H1 (cell line): ENCODE data around the gene RUVBL1. TPM values are rescaled to one million over a fixed set of nuclear protein-coding genes. Genes with fewer than 3 reads are reported as not detected.

ENCODE experiments used
- CBX5 ChIP-seq: fragments of 300-800, 300-1000 bp; sonication (generic); IDR thresholded peaks from 2 replicates; pipeline ENCODE4 v1.7.1; 2016; ENCODE audit warnings: antibody characterized with exemption, low read length, low read depth
- EGR1 ChIP-seq: IDR thresholded peaks from 2 replicates; pipeline ENCODE4 v1.6.1; 2011; ENCODE audit warnings: low read depth, low read length, borderline replicate concordance
- EP300 ChIP-seq, 2 experiments: IDR thresholded peaks; 1 replicate in 1 of 2; 2 replicates in 1 of 2; pipeline ENCODE4 v1.6.1; 2011 to 2012; ENCODE audit warnings: low read depth in 2 of 2, low read length in 2 of 2, mild to moderate bottlenecking in 2 of 2, borderline replicate concordance in 1 of 2, inconsistent platforms in 1 of 2, moderate library complexity in 1 of 2
- EZH2 ChIP-seq: fragments of 200-600 bp; sonication (generic); IDR thresholded peaks from 2 replicates; pipeline ENCODE4 v1.7.1; 2012; ENCODE audit warnings: low read depth, mild to moderate bottlenecking, moderate library complexity, low read length, inconsistent platforms; ENCODE audit not compliant: severe bottlenecking
- GABPA ChIP-seq: IDR thresholded peaks from 2 replicates; pipeline ENCODE4 v1.6.1; 2011; ENCODE audit warnings: mild to moderate bottlenecking, low read length, moderate library complexity, borderline replicate concordance; ENCODE audit not compliant: insufficient read depth
- HDAC6 ChIP-seq: IDR thresholded peaks from one replicate; pipeline ENCODE4 v1.7.1; 2012; ENCODE audit warnings: low read depth, mild to moderate bottlenecking, inconsistent platforms, low read length, moderate library complexity
- SIX5 ChIP-seq: IDR thresholded peaks from 2 replicates; pipeline ENCODE4 v1.6.1; 2011; ENCODE audit warnings: mild to moderate bottlenecking, low read depth, low read length
- SP2 ChIP-seq: IDR thresholded peaks from 2 replicates; pipeline ENCODE4 v1.6.1; 2012; ENCODE audit warnings: mild to moderate bottlenecking, low read length, inconsistent platforms
- polyA plus RNA-seq, 7 experiments: library from polyadenylated mRNA; depleted of rRNA in 3 of 7; stranded (reverse) in 5 of 7; unstranded in 2 of 7; fragments of >200 nt in 5 of 7; fragments of 200-250 nt in 2 of 7; gene quantifications; 1 replicate in 5 of 7; 2 replicates in 1 of 7; 4 replicates in 1 of 7; pipeline versions ENCODE4 v1.2.1 to v1.2.3, GENCODE V29; 2011 to 2013; ENCODE audit warnings: missing spikeins in 2 of 7, mixed read lengths in 2 of 7
- total RNA-seq: library from RNA; stranded (reverse); fragmentation: NEBNext Ultra II Directional; extraction: Animal tissue kit (Norgen Biotek cat#: 25700); gene quantifications from 2 replicates; pipeline ENCODE4 v1.2.1, GENCODE V29; 2021
- TF ChIP-seq, protein P1 (sequence below): fragments of 300-600 bp; sonication (generic); IDR thresholded peaks from 2 replicates; pipeline ENCODE4 v1.7.1; 2012; ENCODE audit warnings: low read length, moderate library complexity, mild to moderate bottlenecking, inconsistent platforms; ENCODE audit not compliant: insufficient replicate concordance
- TF ChIP-seq, protein P2 (sequence below): IDR thresholded peaks from 2 replicates; pipeline ENCODE4 v1.6.1; 2012; ENCODE audit warnings: low read length, inconsistent platforms

Gene RUVBL1
- total and polyA plus RNA-seq, 2 of the 8 experiments (the other 6 are each of a cell fraction or from before 2014, with no cell fraction given): 112 to 135 TPM

DNA sequence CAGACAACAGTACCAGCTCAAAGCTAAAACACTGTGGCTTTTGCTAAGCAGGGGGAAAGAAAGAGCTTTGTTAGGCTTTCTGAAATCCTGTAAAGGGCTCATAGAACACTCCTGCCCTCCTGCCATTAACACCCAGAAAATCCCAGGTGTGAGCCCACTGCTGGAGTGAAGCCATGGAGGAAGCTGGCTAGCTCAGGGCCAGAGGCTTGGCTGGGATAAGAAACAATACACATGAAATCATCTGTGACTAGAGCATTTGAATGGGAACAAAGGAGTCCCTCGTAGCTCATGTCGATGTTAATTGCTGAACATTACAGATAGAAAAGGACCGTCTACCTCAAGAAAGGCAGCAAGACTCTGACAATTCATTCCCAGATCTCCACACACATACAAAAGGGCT is 23.5 kb downstream of the RUVBL1 start (continued):
- TF ChIP-seq, protein P1, sequence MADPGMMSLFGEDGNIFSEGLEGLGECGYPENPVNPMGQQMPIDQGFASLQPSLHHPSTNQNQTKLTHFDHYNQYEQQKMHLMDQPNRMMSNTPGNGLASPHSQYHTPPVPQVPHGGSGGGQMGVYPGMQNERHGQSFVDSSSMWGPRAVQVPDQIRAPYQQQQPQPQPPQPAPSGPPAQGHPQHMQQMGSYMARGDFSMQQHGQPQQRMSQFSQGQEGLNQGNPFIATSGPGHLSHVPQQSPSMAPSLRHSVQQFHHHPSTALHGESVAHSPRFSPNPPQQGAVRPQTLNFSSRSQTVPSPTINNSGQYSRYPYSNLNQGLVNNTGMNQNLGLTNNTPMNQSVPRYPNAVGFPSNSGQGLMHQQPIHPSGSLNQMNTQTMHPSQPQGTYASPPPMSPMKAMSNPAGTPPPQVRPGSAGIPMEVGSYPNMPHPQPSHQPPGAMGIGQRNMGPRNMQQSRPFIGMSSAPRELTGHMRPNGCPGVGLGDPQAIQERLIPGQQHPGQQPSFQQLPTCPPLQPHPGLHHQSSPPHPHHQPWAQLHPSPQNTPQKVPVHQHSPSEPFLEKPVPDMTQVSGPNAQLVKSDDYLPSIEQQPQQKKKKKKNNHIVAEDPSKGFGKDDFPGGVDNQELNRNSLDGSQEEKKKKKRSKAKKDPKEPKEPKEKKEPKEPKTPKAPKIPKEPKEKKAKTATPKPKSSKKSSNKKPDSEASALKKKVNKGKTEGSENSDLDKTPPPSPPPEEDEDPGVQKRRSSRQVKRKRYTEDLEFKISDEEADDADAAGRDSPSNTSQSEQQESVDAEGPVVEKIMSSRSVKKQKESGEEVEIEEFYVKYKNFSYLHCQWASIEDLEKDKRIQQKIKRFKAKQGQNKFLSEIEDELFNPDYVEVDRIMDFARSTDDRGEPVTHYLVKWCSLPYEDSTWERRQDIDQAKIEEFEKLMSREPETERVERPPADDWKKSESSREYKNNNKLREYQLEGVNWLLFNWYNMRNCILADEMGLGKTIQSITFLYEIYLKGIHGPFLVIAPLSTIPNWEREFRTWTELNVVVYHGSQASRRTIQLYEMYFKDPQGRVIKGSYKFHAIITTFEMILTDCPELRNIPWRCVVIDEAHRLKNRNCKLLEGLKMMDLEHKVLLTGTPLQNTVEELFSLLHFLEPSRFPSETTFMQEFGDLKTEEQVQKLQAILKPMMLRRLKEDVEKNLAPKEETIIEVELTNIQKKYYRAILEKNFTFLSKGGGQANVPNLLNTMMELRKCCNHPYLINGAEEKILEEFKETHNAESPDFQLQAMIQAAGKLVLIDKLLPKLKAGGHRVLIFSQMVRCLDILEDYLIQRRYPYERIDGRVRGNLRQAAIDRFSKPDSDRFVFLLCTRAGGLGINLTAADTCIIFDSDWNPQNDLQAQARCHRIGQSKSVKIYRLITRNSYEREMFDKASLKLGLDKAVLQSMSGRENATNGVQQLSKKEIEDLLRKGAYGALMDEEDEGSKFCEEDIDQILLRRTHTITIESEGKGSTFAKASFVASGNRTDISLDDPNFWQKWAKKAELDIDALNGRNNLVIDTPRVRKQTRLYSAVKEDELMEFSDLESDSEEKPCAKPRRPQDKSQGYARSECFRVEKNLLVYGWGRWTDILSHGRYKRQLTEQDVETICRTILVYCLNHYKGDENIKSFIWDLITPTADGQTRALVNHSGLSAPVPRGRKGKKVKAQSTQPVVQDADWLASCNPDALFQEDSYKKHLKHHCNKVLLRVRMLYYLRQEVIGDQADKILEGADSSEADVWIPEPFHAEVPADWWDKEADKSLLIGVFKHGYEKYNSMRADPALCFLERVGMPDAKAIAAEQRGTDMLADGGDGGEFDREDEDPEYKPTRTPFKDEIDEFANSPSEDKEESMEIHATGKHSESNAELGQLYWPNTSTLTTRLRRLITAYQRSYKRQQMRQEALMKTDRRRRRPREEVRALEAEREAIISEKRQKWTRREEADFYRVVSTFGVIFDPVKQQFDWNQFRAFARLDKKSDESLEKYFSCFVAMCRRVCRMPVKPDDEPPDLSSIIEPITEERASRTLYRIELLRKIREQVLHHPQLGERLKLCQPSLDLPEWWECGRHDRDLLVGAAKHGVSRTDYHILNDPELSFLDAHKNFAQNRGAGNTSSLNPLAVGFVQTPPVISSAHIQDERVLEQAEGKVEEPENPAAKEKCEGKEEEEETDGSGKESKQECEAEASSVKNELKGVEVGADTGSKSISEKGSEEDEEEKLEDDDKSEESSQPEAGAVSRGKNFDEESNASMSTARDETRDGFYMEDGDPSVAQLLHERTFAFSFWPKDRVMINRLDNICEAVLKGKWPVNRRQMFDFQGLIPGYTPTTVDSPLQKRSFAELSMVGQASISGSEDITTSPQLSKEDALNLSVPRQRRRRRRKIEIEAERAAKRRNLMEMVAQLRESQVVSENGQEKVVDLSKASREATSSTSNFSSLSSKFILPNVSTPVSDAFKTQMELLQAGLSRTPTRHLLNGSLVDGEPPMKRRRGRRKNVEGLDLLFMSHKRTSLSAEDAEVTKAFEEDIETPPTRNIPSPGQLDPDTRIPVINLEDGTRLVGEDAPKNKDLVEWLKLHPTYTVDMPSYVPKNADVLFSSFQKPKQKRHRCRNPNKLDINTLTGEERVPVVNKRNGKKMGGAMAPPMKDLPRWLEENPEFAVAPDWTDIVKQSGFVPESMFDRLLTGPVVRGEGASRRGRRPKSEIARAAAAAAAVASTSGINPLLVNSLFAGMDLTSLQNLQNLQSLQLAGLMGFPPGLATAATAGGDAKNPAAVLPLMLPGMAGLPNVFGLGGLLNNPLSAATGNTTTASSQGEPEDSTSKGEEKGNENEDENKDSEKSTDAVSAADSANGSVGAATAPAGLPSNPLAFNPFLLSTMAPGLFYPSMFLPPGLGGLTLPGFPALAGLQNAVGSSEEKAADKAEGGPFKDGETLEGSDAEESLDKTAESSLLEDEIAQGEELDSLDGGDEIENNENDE: no peak
- TF ChIP-seq EP300 (IDR thresholded peaks at IDR 0.05; ENCODE audit: borderline replicate concordance in 1 of 2, low read depth in 2 of 2, low read length in 2 of 2): no peak
- TF ChIP-seq GABPA: no peak
- TF ChIP-seq, protein P2, sequence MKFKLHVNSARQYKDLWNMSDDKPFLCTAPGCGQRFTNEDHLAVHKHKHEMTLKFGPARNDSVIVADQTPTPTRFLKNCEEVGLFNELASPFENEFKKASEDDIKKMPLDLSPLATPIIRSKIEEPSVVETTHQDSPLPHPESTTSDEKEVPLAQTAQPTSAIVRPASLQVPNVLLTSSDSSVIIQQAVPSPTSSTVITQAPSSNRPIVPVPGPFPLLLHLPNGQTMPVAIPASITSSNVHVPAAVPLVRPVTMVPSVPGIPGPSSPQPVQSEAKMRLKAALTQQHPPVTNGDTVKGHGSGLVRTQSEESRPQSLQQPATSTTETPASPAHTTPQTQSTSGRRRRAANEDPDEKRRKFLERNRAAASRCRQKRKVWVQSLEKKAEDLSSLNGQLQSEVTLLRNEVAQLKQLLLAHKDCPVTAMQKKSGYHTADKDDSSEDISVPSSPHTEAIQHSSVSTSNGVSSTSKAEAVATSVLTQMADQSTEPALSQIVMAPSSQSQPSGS: no peak
- no peak for TF ChIP-seq EGR1
- no peak for TF ChIP-seq SP2
- TF ChIP-seq SIX5: no peak
- TF ChIP-seq CBX5: no peak
- no peak for TF ChIP-seq EZH2
- TF ChIP-seq HDAC6: no peak
